HG02973 (cell line): ENCODE results near the gene KCNJ10.

Source experiments
- ATAC-seq: cut with Tn5 transposase; IDR thresholded peaks from one replicate; pipeline ENCODE4 v1.9.1; 2021; ENCODE audit warnings: moderate library complexity; ENCODE audit not compliant: unreplicated experiment

The KCNJ10 gene

DNA sequence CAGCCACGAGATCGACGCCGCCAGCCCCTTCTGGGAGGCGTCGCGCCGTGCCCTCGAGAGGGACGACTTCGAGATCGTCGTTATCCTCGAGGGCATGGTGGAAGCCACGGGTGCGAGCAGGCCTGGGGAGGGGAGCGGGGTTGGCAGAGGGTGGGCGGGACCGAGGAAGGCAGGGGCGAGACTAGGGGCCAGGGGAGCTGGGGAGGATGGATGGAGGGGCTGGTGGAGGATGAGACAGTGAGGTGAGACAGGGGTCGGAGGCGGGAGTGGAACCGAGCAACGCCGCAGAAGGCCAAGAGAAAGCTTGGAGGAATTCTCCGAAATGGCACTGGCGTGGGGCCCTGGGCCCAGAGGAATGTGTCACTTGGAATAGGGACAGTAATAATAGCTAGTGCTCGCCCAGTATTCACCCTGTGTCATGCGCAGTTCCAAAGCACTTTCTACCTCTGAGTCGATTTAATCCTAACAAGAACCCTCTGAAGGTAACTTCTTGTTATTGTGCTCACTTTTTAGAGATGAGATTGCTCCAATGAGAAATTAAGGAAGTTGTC lies 14.9 kb upstream of the KCNJ10 start:
- no peak for ATAC-seq

DNA sequence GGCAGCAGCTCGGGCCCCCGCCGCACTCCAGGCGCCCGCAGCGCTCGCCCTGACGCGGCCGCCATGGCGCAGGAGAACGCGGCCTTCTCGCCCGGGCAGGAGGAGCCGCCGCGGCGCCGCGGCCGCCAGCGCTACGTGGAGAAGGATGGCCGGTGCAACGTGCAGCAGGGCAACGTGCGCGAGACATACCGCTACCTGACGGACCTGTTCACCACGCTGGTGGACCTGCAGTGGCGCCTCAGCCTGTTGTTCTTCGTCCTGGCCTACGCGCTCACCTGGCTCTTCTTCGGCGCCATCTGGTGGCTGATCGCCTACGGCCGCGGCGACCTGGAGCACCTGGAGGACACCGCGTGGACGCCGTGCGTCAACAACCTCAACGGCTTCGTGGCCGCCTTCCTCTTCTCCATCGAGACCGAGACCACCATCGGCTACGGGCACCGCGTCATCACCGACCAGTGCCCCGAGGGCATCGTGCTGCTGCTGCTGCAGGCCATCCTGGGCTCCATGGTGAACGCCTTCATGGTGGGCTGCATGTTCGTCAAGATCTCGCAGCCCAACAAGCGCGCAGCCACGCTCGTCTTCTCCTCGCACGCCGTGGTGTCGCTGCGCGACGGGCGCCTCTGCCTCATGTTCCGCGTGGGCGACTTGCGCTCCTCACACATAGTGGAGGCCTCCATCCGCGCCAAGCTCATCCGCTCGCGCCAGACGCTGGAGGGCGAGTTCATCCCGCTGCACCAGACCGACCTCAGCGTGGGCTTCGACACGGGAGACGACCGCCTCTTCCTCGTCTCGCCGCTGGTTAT lies 14.2 kb upstream of the KCNJ10 start:
- ATAC-seq: peak; percentile 62

DNA sequence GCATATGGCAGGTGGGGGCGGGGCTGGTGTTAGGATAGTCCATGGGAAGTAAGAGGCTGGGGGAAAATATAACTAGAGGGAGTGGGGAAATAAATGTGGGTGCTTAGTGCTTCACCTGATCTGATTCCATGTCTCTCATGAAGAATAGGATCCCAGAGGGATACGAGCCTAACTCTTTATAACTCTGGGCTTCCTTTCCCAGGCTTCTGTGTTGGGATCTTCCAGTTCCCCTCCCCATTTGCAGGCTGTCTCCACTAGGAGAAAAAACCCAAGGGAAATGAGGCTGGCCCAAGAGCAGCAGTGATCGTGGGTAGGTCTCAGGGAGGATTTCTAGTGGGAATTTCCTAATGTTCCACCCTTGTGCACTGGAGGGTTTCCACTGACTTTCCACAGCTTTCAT lies 13.0 kb upstream of the KCNJ10 start:
- ATAC-seq: no peak

DNA sequence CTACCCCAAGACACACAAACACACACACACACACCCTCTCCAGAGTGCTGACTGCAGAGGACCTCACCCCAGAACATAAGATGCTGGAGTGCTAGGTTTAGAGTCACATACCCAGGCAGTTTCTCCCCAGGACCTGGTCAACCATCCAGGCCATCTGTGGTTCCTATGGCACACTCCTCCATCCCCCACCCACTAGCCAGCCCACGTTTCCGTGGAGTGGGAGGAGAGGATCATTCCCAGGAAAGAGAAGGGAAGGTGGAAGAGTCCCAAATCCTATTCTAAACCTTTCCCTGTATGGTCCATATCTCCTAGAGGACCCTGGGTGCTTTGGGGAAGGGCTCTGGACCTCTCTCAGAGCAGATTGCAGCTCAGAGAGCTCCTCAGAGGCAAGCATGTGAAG lies 12.5 kb upstream of the KCNJ10 start:
- no peak for ATAC-seq

DNA sequence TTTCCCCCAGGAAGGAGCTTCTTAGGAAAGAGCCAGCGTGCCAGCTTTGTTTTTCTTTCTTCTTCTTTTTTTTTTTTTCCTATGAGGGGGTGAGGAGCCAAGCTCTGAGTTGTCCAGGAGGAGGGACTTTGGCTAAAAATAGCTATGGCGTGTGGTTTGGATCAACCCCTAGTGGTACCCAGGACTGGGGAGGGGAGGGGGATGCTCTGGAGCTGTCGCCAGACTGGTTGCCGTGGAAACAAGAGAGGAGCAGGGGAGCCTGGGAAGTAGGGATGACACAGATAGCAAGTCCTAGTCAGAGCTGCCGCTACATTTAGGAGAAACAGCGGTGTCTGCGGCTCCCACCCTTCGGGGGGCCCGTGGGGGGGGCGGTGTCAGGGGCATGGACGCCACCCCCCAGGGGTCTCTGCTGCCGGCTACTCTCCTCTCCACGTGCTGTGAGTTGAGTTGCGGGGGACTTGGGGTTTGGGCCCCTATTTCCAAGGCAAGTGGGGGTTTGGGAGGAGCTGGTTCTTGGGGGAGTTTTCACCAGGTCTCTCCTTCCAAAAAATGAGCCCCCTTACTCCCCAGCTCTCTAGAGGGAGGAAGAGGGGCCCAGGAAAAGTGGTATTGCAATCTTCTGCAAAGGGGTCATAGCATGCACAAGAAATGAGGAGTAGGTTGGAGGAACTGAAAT lies 11.4 kb upstream of the KCNJ10 start, which contains the start of gene KCNJ9:
Gene KCNJ9, plus strand, starts transcription at position 278 of the 676 bp plus-strand sequence. CDS start 2,493 bp downstream, outside the sequence.
- ATAC-seq: no peak

DNA sequence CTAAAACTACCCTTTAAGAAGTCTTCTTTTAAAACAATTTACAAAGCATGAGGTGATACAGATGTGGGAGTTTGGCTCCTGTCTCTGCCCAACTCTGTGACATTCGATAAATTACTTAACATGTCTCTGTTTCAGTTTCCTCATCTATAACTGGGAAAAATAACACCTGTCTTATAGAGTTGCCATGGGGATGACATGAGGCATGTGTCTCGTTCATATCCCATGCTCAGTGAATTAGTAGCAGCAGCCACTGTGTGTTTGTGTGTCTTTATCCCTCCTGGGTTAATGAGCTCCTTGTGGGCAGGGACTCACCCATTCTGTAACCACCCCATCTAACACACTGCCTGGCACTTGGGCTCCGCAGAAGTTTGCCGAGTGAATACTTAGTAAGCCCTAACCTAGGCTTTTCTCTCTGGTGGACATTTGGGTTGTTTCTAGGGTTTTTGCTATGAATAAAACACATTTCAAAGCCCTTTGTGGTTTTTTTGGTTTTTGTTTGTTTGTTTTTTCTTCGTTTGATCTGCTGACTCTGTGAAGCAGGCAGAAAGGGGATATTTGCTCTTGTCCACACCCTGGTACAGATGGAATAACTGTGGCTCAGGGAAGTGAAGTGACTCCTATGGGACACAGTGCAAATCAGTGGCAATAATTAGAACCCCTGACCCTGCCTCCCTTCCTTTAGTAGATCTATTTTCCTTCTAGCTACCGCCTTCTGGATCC lies 10.6 kb upstream of the KCNJ10 start:
- ATAC-seq: no peak

DNA sequence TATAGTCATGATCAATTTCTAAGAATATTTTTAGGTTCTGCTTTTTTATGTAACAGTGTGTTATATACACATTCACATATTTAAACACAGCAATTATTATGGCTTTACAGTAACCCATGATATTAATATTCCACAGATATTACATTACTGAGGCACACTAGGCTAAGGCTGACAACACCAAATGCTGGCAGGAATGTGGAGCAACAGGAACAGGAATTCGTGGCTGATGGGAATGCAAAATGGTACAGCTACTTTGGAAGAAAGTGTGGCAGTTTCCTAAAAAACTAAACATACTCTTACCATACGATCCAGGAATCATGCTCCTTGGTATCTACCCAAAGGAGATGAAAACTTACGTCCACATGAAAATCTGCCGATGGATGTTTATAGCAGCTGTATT lies 9.5 kb upstream of the KCNJ10 start:
- ATAC-seq: no peak

DNA sequence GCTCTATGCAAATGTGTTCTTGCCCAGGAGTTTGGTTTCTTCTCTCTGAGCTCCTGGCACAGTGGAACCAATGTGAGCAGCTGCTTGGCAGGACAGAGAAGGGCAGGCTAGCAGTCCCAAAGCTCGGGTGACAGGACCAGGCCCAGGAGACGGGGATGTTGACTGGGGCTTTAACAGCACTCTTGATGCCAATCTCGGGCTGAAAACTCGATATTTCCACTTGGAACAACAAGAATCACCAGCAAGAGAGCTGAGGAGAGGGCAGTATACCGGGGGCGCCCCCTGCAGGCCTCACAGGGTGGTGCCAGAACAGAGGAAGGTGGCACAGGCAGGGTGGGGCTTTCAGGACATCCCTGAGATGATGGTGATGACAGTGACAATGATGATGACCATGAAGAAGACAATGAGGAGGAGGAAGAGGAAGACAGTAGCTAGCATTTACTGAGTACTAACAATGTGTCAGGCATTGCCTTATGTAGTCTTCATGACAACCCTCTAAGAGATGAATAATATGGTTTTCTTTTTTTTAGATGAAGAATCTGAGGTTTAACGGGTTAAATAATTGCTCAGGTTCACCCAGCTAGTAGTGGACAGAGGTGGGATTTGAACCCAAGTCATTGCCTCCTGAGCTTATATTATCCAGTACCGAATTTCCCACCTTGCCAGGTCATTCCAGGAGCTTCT lies 8.7 kb upstream of the KCNJ10 start:
- ATAC-seq: peak; percentile 72

DNA sequence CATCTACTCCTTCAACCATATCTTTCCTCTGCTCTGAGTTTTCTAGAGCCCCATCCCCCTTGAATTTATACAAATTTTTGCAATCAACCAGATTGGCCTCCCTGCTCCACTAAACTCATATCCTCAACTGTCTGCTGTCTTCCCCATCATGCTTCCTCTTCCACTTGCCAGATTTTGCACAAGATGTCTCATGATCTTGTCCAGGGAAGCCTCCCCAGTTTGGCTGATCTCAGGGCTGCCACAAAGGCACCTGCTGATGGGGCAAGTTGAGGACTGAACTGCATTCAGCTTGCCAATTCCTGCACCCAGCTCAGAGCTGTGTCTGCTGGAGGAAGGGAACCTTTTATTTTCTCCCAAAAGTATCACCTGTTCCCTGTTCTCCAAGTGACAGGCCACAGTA lies 7.5 kb upstream of the KCNJ10 start:
- no peak for ATAC-seq

DNA sequence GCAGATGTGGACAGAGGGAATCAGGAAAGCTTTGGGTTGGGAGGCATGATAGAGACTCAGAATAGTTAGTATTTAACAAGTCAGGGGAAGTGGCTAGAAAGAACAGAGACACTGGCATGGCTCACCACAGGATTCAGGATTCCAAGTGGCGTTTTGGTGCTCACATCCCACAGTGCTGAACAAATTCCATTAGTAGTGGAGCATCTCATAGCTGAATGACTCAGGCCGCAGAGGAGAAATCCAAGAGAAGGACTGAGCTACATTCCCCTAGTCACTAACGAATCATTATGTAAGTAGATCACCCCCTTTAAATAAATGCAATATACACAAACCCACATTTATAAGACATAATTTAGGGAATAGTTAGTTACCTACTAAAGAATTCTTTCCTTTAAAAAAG lies 6.3 kb upstream of the KCNJ10 start:
- no peak for ATAC-seq

DNA sequence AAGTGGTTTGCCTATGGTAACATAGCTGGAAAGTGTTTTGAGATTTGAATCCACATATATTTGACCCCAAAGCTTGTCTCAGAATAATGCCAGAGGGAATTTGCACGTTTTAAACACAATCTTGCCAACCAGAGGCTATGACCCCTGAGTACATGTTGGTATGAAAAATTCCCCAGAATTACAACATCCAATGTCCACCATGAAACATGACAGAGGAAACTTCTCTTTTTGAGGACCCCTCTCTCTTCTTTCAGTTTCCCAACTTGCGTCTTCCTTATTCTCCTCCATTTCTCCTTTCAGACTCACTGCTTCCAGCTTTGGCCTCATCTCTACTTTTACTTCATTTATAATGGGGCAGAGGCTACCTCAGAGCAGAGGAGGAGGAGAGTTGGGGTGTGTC lies 5.9 kb upstream of the KCNJ10 start:
- ATAC-seq: no peak

DNA sequence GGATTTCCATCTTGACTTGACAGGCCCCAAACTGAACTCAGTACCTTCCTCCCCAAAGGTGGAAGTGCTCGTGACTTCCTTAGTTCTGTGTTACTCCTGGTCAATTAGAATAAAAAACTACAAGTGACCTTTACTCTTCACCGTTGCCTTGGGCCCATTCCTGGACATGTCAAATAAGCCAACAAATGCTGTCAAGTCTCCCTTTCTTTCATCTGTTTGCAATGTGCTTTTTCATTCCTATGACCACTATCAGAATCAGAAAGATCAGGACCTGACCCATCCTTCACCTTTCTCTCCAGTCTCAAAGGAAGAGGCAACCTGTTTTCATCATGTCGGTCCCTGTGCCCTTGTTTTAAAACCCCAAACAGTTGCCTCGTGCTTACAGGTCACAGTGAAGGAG lies 4.9 kb upstream of the KCNJ10 start:
- no peak for ATAC-seq

DNA sequence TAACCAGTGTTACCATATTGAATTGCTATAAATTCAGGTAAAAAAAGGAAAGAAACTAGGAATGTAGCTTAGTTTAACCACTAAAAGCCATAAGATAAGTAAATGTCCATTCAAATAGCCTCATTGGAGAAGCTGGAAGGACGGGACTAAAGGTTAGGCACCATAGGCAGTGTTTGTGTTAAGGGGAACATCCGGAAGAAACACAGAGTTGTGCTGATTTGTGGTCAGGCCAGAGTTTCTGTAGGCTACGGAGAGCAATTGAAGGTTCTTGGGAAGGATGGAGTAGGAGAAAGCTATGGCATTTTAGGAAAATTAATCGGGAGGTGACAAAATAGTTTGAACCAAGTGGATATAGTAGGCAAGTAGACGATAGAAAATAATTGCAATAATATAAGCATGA lies 1.3 kb upstream of the KCNJ10 start:
- ATAC-seq: no peak

DNA sequence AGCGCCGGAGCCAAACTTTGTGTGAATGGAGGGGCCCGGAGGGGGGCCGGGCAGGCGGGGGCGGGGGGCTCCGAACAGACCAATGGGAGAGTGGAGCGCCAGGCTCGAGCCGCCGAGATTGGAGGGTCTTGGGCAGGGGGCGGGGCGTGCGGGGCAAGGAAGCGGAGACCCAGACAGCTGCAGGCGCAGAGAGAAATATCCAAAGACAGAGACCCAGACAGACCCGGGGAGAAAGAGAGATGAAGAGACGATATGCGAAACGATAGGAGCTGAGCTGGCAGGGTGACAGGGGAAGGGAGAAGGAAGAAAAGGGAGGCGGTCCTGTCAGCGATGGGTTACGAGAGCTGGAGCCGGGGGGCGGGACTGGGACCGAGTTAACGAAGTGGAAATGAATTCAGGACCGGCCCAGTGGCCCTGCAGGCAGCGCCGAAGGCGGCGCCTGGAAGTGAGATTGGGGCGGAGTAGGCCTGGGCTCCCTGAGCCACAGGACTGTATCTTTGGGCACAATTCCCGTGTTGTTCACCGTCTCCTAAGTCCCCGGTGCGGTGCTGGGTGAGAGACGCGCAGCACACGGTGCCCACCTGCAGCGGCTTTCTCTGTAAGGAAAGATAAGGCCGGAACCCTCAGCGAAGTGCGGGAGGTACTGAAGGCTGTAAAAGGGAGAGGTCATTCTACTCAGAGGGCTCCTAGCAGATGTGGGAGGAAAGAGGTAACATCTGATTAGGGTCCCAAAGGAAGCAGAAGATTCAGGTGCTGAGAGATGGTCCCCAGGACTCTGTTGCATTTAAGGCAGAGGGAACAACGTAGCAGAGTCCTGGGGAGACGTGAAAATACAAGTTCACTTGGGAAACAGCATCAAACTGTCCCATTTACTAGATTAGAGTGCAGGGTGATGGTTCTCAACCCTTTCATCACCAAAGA lies 543 bp upstream of the KCNJ10 start:
- ATAC-seq: no peak

DNA sequence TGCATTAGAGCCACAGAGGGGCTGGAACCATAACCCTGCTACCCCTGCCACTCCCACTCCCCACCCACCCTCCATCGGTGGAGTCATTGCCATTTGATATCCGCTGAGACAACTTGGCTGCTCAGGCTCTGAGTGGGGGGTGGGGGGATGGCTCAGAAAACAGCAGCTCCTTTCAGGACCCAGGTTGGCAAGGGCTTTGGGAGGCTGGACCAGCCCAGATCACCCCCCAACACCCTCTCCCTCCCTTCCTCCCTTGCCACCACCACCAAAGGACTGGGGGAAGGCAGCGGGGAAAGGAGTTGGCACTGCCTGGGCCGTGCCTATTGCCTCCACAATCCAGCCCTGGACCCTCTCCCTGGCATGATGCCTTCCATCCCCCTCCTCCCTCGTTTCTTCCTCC lies 1.7 kb downstream of the KCNJ10 start:
- ATAC-seq: no peak

DNA sequence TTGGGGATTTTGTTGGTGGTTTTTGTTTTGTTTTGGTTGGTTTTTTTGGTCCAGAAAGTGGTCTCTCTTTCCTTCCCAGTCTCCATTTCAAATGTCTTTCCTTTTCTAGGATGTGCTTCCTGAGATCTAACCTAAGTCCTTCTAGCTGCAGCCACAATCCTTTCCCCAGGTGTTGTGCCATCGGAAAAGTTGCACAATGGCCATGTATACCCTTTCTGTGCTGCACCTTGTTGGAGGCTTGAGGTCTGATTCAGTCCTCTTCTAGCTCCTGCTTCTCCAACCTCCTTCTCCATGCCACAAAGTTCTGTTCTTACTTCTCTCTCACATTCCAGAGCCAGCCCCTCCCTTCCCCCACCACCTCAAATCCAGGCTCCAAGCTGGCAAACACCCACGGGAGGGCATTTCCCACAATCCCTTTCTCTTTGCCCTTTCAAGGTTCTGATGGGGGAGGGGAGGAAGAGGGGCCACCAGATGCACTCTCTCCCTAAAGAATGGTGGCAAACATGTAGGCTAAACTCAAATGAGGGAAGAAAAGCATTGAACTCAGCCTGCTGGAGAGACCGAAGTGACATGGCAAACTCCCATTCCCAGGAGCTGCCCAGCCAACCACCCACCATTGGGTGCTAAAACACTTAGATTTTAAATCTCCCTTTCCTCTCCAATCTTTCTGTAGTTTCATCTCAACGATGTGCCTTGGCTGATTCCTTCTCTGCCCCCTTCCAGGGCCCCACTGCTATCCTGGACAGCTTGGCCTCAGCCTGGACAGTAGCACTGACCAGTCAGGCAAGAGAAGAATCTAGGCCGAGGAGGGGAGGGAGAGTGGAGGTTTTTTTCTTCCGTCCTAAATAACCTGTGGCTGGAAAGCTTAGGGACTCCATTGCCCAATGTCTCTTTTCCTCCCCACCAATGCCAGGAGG lies 2.9 kb downstream of the KCNJ10 start:
- ATAC-seq: no peak

DNA sequence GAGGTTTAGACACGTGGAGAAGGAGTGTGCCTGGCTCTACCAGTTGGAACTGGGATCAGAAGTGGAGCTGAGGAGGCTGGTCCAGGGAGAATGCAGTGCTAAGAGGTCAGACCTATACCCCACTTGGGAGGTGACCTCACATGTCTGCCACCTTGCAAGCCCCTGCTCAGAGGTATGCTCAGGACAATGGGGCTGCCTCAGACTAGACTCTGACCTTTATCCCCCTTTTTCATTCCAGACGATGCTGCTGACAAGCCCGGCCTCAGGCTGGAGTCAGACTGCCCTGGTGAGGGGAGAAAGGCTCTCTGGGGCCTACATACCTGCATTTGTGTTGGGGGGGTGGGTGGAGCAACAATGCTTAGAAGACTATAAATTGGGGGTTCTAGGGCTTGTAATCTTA lies 5.2 kb downstream of the KCNJ10 start:
- ATAC-seq: no peak

DNA sequence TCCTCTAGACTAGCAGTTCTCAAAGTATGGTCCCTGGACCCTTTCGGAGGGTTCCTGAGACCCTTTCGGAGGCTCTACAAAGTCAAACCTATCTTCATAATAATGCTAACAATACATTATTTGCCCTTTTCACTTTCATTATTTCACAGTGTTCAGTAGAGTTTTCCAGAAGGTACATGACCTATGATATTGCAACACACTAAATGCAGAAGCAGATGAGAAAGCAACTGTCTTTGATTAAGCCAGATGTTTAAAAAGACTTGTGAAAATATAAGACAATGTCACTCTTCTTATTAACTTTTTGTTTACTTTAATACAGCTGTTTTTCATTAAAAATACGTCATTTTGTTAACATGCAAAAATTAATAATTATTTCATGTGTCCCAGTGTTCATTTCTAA lies 5.8 kb downstream of the KCNJ10 start:
- ATAC-seq: no peak

DNA sequence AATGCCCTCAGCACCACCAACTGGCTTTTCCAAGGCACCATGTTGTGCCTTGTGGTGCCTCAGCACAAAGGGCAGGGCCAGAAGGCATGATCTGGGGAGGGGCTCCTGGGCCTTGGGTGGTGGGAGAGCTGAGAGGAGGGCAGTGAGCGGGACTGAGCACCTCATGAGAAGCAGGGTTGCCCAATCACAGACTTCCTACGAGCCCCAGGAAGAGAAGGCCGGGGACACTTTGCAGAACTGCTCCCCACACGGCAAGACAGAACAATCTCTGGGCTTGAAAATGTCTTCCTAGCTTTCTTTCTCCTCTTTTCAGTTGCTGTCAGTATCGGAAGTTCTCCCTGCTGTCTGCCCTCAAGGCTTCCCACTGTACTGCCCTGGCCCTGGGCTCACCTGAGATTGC lies 6.8 kb downstream of the KCNJ10 start:
- ATAC-seq: no peak
